K562 (cell line): Measurements from ENCODE around the gene BST1.

Experiments used
- CHD4 ChIP-seq: fragments of 200-600 bp; sonication (generic); IDR thresholded peaks from 3 replicates; pipeline ENCODE4 v1.6.1; 2012; ENCODE audit warnings: low read depth, mild to moderate bottlenecking, mixed read lengths, low read length, inconsistent platforms; ENCODE audit not compliant: insufficient read depth, insufficient replicate concordance, poor library complexity, severe bottlenecking
- JUNB ChIP-seq: fragments of 450-650 bp; formaldehyde crosslinking; conservative IDR thresholded peaks from 2 replicates; pipeline ENCODE4 v1.4.0; 2020; ENCODE audit warnings: mild to moderate bottlenecking
- NFATC3 ChIP-seq: fragments of 450-650 bp; IDR thresholded peaks from 2 replicates; pipeline ENCODE4 v1.6.1; 2017; ENCODE audit warnings: mild to moderate bottlenecking
- TCF7L2 ChIP-seq: fragments of 150-350 bp; IDR thresholded peaks from 2 replicates; pipeline ENCODE4 v1.6.1; 2016; ENCODE audit warnings: low read depth, mild to moderate bottlenecking, low read length, moderate library complexity
- UBTF ChIP-seq, 2 experiments: IDR thresholded peaks; 2 replicates each; pipeline ENCODE4 v1.6.1; 2012; ENCODE audit warnings: improper control_type of control experiment in 2 of 2, low read depth in 2 of 2, low read length in 2 of 2, borderline replicate concordance in 1 of 2
- ZNF274 ChIP-seq: IDR thresholded peaks from 2 replicates; pipeline ENCODE4 v1.6.1; 2011; ENCODE audit warnings: low read depth, mild to moderate bottlenecking, low read length, moderate library complexity, borderline replicate concordance
- ZNF740 ChIP-seq, 3 experiments: fragments of 200-800 bp in 1 of 3; sonication (Bioruptor generic) in 1 of 3; sonication (generic) in 1 of 3; formaldehyde crosslinking in 1 of 3; IDR thresholded peaks; 2 replicates each; pipeline versions ENCODE4 v1.6.1 to v1.8.0; 2016 to 2022; ENCODE audit warnings: mild to moderate bottlenecking in 2 of 3, missing compliant biosample characterization in 2 of 3, missing genetic modification characterization in 2 of 3, missing genetic modification reagents in 1 of 3

GRCh38 chr4:15720851-15721250, 18.0 kb downstream of the BST1 start:
- no peak for TF ChIP-seq JUNB
- no peak for TF ChIP-seq CHD4
- TF ChIP-seq NFATC3 = no peak
- no peak for TF ChIP-seq UBTF (IDR thresholded peaks at IDR 0.05; ENCODE audit: borderline replicate concordance in 1 of 2, low read depth in 2 of 2, low read length in 2 of 2)
- TF ChIP-seq ZNF274 = no peak
- no peak for TF ChIP-seq ZNF740 (CRISPR knock-in tag; IDR thresholded peaks at IDR 0.05)
- no peak for TF ChIP-seq ZNF740 (tag; IDR thresholded peaks at IDR 0.05)
- TF ChIP-seq TCF7L2 = no peak
